Epithelial cell of esophagus (primary cell): ENCODE results near the gene ELOVL1.

Experiments used
- DNase-seq: peaks from one replicate; pipeline ENCODE4 v3.0.0; 2010; ENCODE audit warnings: low read depth
- H3K4me3 ChIP-seq: 2 replicates; pipeline ENCODE4 v1.5.1; 2011; ENCODE audit warnings: mild to moderate bottlenecking, low read length, control low read depth
- CTCF ChIP-seq: IDR thresholded peaks from 2 replicates; pipeline ENCODE4 v1.5.1; 2011; ENCODE audit warnings: low read depth, mild to moderate bottlenecking, low read length, control low read depth, inconsistent platforms; ENCODE audit not compliant: insufficient read depth; ENCODE audit errors: missing control alignments

Gene ELOVL1

DNA sequence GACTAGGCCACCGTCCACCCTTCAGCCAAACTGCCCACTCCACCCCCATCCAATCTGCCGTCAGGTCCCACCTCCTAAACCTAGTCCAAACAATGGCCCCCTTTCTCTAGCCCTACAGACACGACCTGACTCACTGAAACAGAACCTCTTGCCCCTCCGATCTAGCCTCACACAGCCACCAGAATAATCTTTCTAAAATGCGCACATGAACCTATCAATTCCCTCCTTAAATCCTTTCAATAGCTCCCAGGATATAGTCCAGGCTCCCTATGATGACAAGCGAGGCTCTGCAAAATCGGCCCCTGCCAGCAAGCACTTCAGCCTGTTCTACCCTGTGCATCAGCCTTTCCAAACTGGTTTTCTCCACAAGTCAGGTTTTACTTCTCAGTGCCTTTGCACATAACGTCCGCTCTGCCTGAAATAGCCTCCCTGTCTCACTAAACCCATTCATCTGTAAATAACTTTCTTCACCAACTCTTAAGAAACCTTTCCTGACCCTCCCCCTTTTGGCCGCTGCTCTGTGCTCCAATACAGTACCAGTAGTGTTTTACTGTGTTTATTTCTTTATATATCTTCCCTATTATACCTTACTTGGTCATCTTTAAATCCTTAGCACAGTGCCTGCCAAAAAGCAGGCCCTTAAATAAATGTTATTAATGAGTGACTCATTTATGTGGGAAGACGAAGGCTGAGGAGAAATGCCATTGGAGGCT, 18.1 kb downstream of the ELOVL1 start:
- no peak for TF ChIP-seq CTCF
- peak; percentile 47 for DNase-seq
- peak overlapping the region; percentile 54 for H3K4me3 ChIP-seq

GRCh38 chr1:43348809-43349593, 18.8 kb downstream of the ELOVL1 start:
- peak overlapping the region; percentile 54 for H3K4me3 ChIP-seq
- no peak for TF ChIP-seq CTCF
- DNase-seq, result peak; percentile 75

GRCh38 chr1:43348343-43348808, 19.4 kb downstream of the ELOVL1 start:
- peak; percentile 38 for DNase-seq
- no peak for TF ChIP-seq CTCF
- peak overlapping the region; percentile 47 for H3K4me3 ChIP-seq

DNA sequence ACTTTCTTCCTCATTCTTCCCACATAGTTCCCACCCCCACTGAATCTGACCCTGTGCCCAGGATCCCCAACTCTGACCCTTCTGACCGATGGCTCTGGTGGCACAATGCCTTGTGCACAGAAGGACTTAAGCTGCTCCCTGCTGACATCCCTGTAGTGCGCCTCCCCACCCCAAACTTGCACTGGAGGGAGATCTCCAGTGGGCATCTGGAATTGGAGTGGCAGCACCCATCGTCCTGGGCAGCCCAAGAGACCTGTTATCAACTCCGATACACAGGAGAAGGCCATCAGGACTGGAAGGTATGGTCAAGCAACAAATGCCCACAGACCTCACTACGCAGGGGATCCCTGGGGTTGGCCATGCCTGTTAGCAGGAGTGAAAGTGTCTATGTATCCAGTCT, 21.2 kb downstream of the ELOVL1 start:
- no peak for TF ChIP-seq CTCF
- DNase-seq, result no peak

GRCh38 chr1:43345120-43345519, 22.7 kb downstream of the ELOVL1 start:
- DNase-seq, result peak; percentile 24
- TF ChIP-seq CTCF, result no peak
- no peak overlapping the region for H3K4me3 ChIP-seq

More for the DNA sequence above, 21.2 kb downstream of the ELOVL1 start:
- no peak overlapping the region for H3K4me3 ChIP-seq

DNA sequence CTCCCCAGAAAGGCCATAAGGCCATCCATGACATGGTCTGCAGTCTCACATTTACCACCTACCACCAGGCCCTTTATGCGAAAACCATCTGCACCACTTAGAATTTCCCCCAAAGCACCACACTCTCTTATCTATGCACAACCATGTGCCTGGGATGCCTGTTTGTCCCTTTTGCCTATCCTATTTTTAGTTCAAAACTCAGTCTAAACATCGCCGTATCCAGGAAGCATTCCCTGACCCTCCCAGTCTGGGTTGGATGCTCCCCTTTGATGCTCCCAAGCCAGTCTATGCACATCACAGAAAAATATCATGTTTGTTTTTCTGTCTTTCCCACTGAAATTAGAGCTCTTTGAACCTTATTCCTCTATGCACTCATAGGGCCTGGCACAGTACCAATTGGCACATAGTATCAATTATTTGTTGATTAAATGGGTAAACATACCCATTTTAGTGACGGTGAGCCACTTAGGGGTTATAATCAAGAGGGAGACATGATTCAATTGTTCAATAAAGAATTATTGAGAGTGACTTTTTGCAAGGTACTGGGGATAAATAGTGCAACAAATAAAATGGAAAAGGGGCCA, 23.5 kb downstream of the ELOVL1 start:
- TF ChIP-seq CTCF, result no peak
- DNase-seq, result no peak

More for the DNA sequence above, 23.5 kb downstream of the ELOVL1 start:
- H3K4me3 ChIP-seq, result no peak overlapping the region
